GM21529 (cell line): ENCODE results near the gene OCA2.
"Not testable (repeated sequence)": the region's sequence is repeated elsewhere in the genome, so short reads cannot be mapped to it uniquely, and the experiment has no call there.

Experiments used
- ATAC-seq: cut with Tn5 transposase; IDR thresholded peaks from one replicate; pipeline ENCODE4 v1.9.1; 2021; ENCODE audit not compliant: unreplicated experiment

OCA2 gene

GRCh38 chr15:27787931-27788330, 311.2 kb downstream of the OCA2 start:
- no peak for ATAC-seq

- no peak for ATAC-seq
Observed at GRCh38 chr15:27784107-27784506, 315.0 kb downstream of the OCA2 start.

- no peak for ATAC-seq
Observed at GRCh38 chr15:27783678-27784077, 315.4 kb downstream of the OCA2 start.

DNA sequence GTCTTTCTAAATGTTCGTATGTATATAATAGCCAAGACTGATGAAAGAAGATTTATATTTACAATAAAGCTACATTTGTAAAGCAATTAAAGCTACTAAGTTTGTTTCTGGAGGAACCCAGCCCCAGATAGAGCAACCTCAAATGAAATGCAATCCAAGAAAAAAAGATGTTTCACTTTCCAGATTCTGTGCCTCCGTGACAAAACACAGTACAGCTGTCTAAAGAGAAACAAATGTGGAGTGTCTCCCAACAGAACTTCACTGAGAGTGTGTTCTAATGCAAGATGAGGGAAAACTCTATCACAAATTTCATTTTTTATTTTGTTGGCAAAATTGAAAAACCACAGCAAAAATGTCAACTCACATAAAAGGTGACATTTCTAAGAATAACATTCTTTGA, 317.0 kb downstream of the OCA2 start:
- ATAC-seq = no peak

GRCh38 chr15:27776501-27776900, 322.6 kb downstream of the OCA2 start:
- ATAC-seq = no peak

- no peak for ATAC-seq
Observed at GRCh38 chr15:27774638-27775037, 324.5 kb downstream of the OCA2 start.

DNA sequence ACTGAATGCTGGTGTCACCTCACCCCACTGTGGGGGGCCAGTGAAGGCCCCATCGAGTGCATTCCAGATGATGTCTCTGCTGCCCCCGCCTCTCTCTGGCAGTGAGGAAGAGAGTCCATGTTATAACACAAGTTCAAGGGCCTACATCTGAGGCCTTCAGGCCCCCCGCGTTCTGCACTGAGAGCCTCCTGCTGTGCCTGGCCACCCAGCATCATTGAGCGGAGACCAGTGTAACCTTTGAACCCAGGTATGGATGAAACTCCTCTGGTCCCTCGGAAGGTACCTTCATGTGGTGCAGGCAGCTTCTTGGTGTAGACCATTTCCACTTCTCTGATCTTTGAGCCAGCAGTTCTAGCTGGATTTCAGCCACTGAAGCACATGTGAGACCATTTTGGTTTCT, 324.9 kb downstream of the OCA2 start:
- ATAC-seq = no peak

DNA sequence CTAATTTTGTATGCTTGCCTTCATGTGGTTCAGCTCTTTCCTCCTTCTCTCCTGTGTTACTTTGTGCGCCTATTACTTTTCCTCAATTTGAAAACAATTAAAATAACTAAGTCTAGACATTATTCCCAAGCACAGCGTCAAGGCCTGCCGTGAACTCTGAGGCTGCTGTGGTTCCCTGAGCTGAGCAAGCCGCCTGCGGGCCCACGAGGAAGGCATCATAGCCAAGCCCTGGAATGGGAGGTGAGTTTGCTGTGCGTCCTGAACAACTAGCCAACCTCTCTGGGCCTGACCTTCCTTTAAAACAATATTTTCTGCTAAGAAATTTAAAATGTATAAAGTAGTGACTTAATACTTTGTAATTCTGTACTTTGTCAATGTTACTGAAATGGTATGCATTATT, 327.2 kb downstream of the OCA2 start:
- no peak for ATAC-seq

GRCh38 chr15:27770769-27771554, 328.2 kb downstream of the OCA2 start:
- no peak for ATAC-seq

- ATAC-seq = no peak
Observed at GRCh38 chr15:27770086-27770607, 329.0 kb downstream of the OCA2 start.

DNA sequence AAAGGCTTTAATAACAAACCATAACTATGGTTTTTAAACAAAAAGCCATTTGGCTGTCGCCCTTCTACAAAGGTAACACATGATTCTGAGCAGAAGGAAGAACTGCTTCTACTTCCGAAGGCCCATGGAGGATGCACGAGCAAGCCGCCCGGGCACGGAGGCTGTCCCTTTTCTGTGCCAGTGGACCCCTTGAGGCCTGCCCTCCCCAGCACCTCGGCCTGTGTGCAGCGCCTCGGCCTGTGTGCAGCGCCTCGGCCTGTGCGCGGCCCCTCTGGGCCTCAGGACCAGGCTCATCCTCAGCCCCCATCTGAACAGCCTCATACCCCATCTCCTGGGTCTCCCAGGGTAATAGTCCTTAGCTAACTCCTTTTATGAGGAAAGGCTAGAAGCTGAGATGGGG, 329.5 kb downstream of the OCA2 start:
- no peak for ATAC-seq

GRCh38 chr15:27768732-27769475, 330.2 kb downstream of the OCA2 start:
- ATAC-seq = no peak

- ATAC-seq = no peak
Observed at GRCh38 chr15:27767918-27768640, 331.0 kb downstream of the OCA2 start.

DNA sequence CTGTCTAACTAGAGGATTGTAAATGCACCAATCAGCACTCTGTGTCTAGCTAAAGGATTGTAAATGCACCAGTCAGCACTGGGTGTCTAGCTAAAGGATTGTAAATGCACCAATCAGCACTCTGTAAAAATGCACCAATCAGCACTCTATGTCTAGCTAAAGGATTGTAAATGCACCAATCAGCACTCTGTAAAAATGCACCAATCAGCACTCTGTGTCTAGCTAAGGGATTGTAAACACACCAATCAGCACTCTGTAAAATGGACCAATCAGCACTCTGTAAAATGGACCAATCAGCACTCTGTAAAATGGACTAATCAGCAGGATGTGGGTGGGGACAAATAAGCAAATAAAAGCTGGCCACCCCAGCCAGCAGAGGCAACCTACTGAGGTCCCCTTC, 331.7 kb downstream of the OCA2 start:
- ATAC-seq = not testable (repeated sequence)

- no peak for ATAC-seq
Observed at GRCh38 chr15:27764339-27764738, 334.8 kb downstream of the OCA2 start.

GRCh38 chr15:27763514-27763913, 335.6 kb downstream of the OCA2 start:
- ATAC-seq = no peak

GRCh38 chr15:27762471-27762870, 336.6 kb downstream of the OCA2 start:
- ATAC-seq = no peak

- no peak for ATAC-seq
Observed at GRCh38 chr15:27757052-27757451, 342.1 kb downstream of the OCA2 start.

- ATAC-seq = no peak
Observed at GRCh38 chr15:27752691-27753090, 346.4 kb downstream of the OCA2 start.

GRCh38 chr15:27747997-27748396, 351.1 kb downstream of the OCA2 start:
- no peak for ATAC-seq

GRCh38 chr15:27746401-27746955, 352.6 kb downstream of the OCA2 start:
- ATAC-seq = no peak
